GM23338 (cell line): ENCODE data around the gene ITLN1.

Experiments used
- CREB1 ChIP-seq: fragments of 250-450 bp; sonication (Bioruptor Pico); IDR thresholded peaks from 2 replicates; pipeline ENCODE4 v1.5.0; 2020; ENCODE audit warnings: low read depth, mild to moderate bottlenecking, moderate library complexity
- CTCF ChIP-seq, 2 experiments: fragments of 200-600 bp in 1 of 2; sonication (generic) in 1 of 2; conservative IDR thresholded peaks; 2 replicates each; pipeline versions ENCODE4 v1.5.1 to v1.6.1; 2016 to 2017; ENCODE audit warnings: antibody characterized with exemption in 2 of 2, low read depth in 2 of 2, mild to moderate bottlenecking in 2 of 2, moderate library complexity in 1 of 2
- ETS1 ChIP-seq: IDR thresholded peaks from 2 replicates; pipeline ENCODE4 v1.6.1; 2016; ENCODE audit warnings: antibody characterized with exemption
- EZH2 ChIP-seq: fragments of 200-600 bp; sonication (generic); IDR thresholded peaks from one replicate; pipeline ENCODE4 v1.8.0; 2017; ENCODE audit warnings: antibody characterized with exemption, mild to moderate bottlenecking, low read depth; ENCODE audit not compliant: unreplicated experiment
- EZH2phosphoT487 ChIP-seq: fragments of 200-600 bp; sonication (generic); IDR thresholded peaks from one replicate; pipeline ENCODE4 v1.8.1; 2018; ENCODE audit warnings: antibody characterized with exemption; ENCODE audit not compliant: unreplicated experiment
- JUNB ChIP-seq: IDR thresholded peaks from one replicate; pipeline ENCODE4 v1.6.1; 2016; ENCODE audit warnings: antibody characterized with exemption; ENCODE audit not compliant: unreplicated experiment
- NANOG ChIP-seq: IDR thresholded peaks from 2 replicates; pipeline ENCODE4 v1.6.1; 2016; ENCODE audit warnings: antibody characterized with exemption, borderline replicate concordance
- POLR2AphosphoS5 ChIP-seq: IDR thresholded peaks from 2 replicates; pipeline ENCODE4 v1.6.1; 2016; ENCODE audit warnings: antibody characterized with exemption, low read depth
- STAT1 ChIP-seq: IDR thresholded peaks from one replicate; pipeline ENCODE4 v1.6.1; 2016; ENCODE audit warnings: antibody characterized with exemption; ENCODE audit not compliant: unreplicated experiment
- TF ChIP-seq, protein P1 (sequence below): IDR thresholded peaks from one replicate; pipeline ENCODE4 v1.6.1; 2018; ENCODE audit warnings: antibody characterized with exemption; ENCODE audit not compliant: unreplicated experiment

- no peak for TF ChIP-seq CTCF (conservative IDR thresholded peaks at IDR 0.05; ENCODE audit: low read depth in 2 of 2)
- no peak for TF ChIP-seq POLR2AphosphoS5
- no peak for TF ChIP-seq EZH2
- TF ChIP-seq, protein P1, sequence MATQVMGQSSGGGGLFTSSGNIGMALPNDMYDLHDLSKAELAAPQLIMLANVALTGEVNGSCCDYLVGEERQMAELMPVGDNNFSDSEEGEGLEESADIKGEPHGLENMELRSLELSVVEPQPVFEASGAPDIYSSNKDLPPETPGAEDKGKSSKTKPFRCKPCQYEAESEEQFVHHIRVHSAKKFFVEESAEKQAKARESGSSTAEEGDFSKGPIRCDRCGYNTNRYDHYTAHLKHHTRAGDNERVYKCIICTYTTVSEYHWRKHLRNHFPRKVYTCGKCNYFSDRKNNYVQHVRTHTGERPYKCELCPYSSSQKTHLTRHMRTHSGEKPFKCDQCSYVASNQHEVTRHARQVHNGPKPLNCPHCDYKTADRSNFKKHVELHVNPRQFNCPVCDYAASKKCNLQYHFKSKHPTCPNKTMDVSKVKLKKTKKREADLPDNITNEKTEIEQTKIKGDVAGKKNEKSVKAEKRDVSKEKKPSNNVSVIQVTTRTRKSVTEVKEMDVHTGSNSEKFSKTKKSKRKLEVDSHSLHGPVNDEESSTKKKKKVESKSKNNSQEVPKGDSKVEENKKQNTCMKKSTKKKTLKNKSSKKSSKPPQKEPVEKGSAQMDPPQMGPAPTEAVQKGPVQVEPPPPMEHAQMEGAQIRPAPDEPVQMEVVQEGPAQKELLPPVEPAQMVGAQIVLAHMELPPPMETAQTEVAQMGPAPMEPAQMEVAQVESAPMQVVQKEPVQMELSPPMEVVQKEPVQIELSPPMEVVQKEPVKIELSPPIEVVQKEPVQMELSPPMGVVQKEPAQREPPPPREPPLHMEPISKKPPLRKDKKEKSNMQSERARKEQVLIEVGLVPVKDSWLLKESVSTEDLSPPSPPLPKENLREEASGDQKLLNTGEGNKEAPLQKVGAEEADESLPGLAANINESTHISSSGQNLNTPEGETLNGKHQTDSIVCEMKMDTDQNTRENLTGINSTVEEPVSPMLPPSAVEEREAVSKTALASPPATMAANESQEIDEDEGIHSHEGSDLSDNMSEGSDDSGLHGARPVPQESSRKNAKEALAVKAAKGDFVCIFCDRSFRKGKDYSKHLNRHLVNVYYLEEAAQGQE: no peak
- no peak for TF ChIP-seq CREB1 (CRISPR knock-in tag)
- TF ChIP-seq EZH2phosphoT487: no peak
- TF ChIP-seq JUNB: no peak
- no peak for TF ChIP-seq NANOG
- no peak for TF ChIP-seq STAT1
- no peak for TF ChIP-seq ETS1
Observed at GRCh38 chr1:160879056-160879455, 5.9 kb downstream of the ITLN1 start.
